Glomerular visceral epithelial cell (primary cell): Measurements from ENCODE around the gene RNF157.

Experiments used
- DNase-seq: peaks from one replicate; pipeline ENCODE4 v3.0.0-alpha.2; 2016; ENCODE audit errors: extremely low spot score

RNF157 gene

DNA sequence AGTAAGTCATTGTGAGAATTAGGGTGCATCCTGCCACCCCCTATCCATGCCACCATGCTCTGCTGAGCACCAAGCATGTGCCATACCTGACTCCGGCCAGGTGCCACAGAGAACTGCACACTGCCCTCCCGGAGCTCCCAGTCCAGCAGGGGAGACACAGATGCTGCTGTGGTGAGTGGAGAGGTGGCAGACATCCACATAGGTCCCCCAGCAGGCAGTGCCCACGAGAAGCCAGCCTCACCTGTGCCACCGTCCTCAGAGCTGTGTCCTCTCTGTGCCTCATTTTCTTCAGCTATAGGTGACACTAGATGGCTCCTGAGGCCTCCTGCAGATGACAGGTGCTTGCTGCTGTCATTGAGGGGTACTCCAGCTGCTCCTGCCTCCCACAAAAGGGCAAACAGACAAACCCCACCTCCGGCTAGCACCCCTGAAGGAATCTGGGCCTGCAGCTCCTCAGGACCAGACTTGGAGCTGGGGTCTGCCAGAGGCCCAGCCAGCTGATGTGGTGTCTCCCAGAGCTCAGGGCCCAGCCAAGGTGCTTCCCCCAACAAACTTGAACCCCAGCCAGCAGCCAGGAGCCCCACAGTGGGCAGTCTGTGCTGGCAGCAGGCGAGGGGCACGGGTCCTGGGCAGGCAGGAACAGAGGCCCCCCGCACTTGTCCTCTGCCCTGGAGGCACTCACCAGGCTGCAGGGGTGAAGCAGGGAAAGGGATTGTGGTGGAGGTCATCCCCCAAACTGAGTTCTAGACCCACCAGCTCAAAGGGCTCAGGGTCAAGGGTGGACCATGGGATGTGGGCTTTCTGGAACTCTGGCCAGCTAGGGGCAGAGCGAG is 116.3 kb downstream of the RNF157 start:
- DNase-seq = no peak

DNA sequence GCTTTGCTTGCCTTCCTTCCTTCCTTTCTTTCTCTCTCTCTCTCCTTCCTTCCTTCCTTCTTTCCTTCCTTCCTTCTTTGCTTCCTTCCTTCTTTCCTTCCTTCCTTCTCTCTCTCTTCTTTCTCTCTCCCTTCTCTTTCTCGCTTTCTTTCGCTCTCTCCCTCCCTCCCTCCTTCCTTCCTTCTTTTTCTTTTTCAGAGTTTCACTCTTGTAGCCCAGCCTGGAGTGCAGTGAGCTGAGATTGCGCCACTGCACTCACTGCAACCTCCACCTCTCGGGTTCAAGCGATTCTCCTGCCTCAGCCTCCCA is 117.1 kb downstream of the RNF157 start:
- no peak for DNase-seq

- DNase-seq = no peak
Measured at GRCh38 chr17:76122431-76123190, 117.7 kb downstream of the RNF157 start.

GRCh38 chr17:76121932-76122430 is 118.3 kb downstream of the RNF157 start:
- DNase-seq = no peak

DNA sequence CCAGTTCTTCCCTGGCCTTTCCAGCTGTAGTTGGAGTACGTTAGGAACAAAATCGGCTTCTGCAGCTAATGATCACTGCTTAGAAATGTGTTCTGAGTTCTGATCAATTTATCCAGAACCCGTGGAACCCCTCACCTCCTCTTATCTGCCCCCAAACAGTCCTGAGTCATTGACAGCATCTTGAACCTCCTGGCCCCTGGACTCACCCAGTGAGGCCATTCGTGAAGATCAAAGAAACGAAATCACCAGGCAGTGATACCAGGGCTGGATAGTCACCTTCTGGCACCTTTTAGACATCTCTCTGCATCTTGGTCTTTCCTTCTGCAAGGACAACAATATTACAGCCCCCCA is 119.7 kb downstream of the RNF157 start:
- DNase-seq = no peak

DNA sequence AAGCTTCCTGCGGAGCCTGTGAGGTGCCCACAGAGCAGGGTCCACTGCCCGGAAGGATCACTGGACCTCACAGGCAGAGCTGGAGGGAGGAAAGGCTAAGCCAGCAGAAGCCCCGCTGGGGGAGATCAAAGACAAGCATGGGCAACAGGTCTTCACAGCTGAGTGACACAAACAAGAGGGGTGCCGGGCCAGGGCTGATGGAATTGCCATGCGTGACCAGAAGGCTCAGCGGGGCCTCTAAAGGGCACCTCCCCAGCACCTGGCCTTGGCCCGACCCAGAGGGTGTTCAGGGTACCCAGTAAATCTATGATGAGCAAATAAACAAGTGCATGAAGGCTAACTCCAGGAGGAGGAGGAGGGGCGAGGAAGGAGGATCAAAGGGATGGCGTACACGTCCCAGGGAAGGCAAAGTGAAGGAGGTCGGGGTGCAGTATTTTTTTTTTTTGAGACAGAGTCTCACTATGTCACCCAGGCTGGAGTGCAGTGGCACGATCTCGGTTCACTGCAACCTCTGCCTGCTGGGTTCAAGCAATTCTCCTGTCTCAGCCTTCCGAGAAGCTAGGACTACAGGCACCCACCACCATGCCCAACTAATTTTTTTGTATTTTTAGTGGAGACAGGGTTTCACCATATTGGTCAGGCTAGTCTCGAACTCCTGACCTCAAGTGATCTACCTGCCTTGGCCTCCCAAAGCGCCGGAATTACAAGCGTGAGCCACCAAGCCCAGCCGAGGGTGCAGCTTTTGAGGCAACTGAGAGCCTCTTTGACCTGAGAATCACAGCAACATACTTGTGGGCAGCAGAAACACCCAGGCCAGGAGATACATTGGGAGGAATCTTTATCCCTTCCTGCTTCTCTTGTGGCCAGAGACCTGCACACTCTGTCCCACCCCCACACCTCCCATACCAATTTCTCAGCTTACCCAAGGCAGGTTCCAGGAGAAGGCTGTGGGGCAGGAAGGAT is 120.6 kb downstream of the RNF157 start:
- DNase-seq = no peak

GRCh38 chr17:76115138-76115754 is 125.0 kb downstream of the RNF157 start:
- no peak for DNase-seq

DNA sequence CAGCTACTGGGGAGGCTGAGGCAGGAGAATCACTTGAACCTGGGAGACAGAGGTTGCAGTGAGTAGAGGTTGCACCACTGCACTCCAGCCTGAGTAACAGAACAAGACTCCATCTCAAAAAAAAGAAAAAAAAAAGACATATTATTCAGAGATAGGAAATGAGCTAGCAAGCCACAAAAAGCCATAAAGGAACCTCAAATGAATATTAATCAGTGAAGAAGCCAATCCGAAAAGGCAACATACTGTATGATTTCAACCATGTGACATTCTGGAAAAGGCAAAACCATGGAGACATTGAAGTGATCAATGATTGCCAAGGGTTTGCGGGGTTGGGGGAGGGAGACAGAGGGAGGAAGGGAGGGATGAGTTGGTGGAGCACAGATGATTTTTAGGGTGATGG is 128.3 kb downstream of the RNF157 start:
- DNase-seq = no peak

DNA sequence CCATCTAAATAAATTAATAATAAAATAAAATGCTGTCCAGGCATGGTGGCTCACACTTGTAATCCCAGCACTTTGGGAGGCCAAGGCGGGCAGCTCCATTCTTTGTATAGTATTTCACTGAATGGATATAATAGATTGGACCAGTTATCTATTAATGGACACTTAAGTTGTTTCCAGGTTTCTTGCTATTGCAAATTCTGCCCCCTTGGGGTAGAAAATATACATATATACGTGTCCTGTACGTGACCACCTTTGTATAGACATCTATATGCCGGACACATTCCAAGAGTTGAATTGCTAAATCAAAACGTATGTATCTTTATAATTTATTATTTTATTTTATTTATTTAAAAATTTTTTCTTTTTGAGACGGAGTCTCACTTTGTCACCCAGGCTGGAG is 132.8 kb downstream of the RNF157 start:
- peak; percentile 19 for DNase-seq

DNA sequence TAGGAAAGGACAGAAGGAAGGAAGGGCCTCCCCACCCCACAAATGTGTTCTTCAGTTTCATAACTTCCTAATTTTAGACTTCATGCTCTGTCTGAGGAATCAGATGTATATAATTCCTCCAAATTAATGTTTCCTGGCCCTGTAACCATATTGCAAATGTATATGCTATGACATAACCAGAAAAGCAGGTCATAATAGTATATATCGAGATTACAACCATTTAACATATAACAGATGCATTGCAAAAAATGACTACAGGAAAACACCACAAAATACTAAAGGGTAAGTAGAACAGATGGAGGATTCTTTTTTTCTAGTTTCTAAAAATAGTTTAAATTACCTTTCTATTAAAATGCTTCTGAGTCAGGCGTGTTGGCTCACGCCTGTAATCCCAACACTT is 133.6 kb downstream of the RNF157 start:
- DNase-seq = no peak

GRCh38 chr17:76104896-76105231 is 135.4 kb downstream of the RNF157 start:
- no peak for DNase-seq

DNA sequence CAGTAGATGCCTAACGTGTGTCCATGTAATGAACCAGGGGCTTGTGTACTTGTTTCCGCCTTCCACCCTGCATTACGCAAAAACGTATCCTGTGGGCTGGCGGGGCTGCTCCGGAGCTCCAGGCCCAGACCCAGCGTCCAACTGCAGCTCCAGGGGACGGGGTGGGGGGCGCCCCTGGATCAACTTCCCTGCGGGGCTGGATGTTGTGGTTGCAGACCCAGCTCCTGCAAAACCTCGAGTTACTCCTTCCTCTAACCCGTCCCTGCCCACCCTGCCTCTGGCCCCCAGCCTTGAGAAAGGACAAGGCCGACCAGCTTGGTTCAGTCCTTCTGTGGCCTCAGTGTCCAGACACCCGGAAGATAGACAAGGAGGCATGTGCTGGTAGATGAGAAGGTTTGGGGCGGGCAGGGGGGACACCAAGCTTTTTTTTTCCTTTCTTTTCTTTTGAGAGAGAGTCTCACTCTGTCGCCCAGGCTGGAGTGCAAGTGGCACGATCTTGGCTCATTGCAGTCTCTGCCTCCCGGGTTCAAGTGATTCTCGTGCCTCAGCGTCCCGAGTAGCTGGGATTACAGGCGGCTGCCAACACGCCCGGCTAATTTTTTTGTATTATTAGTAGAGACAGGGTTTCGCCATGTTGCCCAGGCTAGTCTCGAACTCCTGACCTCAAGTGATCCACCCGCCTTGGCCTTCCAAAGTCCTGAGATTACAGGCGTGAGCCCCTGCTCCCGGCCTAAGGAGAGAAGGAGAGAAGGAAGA is 136.0 kb downstream of the RNF157 start:
- no peak for DNase-seq

- DNase-seq = peak; percentile 92
Measured at GRCh38 chr17:76103274-76104139, 136.8 kb downstream of the RNF157 start, which contains the start of gene EXOC7. EXOC7 (minus strand) TSS chr17:76103787; CDS start chr17:76103692, 95 bp downstream.

GRCh38 chr17:76102944-76103273 is 137.4 kb downstream of the RNF157 start:
- DNase-seq = no peak

- no peak for DNase-seq
Measured at GRCh38 chr17:76097716-76098295, 142.5 kb downstream of the RNF157 start.

GRCh38 chr17:76095943-76096342 is 144.3 kb downstream of the RNF157 start:
- no peak for DNase-seq

GRCh38 chr17:76094046-76094445 is 146.2 kb downstream of the RNF157 start:
- DNase-seq = no peak

DNA sequence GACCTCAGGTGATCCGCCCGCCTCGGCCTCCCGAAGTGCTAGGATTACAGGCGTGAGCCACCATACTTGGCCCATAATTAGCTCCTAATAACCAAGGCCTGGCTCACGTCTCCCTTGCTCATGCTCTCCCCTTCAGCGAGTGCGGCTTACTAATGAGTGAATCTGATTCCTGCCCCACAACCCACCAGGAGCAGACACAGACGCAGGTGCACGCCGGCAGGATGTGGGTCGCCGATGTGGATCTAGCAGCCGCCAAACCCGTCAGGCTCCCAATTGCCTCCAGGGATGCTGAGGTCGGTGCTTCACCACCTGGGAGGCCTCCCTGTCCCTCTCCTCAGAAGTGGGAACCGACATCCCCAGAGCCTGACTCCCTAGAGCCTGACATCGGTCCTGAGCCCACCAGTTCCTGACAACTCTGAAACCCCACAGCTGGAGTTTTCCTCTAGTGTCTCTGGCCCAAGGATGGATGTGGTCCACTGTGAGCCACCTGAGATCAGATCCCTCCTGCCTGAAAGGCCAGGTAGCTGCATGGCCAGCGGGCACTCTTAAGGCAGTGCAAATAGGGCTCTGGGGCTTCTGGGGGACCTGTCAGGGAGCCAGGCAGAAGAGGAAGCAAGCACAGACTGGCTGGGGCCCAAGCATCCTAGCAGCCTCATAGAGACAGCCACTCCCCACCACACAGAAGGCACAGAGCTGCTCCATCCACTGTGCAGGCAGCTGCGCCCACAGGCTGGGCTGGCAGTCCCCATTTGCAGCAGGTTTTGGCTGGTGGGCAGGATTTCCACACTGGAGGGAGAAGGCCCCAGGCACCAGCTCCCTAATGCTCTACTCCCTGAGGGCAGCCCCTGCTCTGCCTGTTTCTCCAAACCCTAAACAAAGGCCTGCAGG is 147.5 kb downstream of the RNF157 start:
- no peak for DNase-seq
